ENCODE data around the gene LRRC28.

The LRRC28 gene

GRCh38 chr15:99416191-99417188, 165.2 kb downstream of the LRRC28 start:
- Histone ChIP-seq H3K27me3 (replicated peaks; ENCODE audit: control insufficient read depth, insufficient read depth, low read length) (no peaks in the 10 kb centered on the region), H3K36me3 (ENCODE audit: control insufficient read depth, insufficient read depth, low read length) (no peaks in the 10 kb centered on the region), H3K4me3 (replicated peaks; ENCODE audit: low read depth, low read length) (no peak overlapping the region)
- DNase-seq (ENCODE audit: extremely low read depth, insufficient read length), result no peak
- TF ChIP-seq CTCF (IDR thresholded peaks at IDR 0.05; ENCODE audit: insufficient read depth, low read length, poor library complexity, severe bottlenecking), result no peak

GRCh38 chr15:99421172-99421656, 169.9 kb downstream of the LRRC28 start:
- no peak for DNase-seq (ENCODE audit: extremely low read depth, insufficient read length)
- Histone ChIP-seq H3K27me3 (replicated peaks; ENCODE audit: control insufficient read depth, insufficient read depth, low read length) (no peaks in the 10 kb centered on the region), H3K36me3 (ENCODE audit: control insufficient read depth, insufficient read depth, low read length) (no peaks in the 10 kb centered on the region), H3K4me3 (replicated peaks; ENCODE audit: low read depth, low read length) (no peak overlapping the region)
- TF ChIP-seq CTCF (IDR thresholded peaks at IDR 0.05; ENCODE audit: insufficient read depth, low read length, poor library complexity, severe bottlenecking), result no peak

GRCh38 chr15:99421758-99422157, 170.5 kb downstream of the LRRC28 start:
- no peaks in the 10 kb centered on the region for H3K36me3 ChIP-seq (ENCODE audit: control insufficient read depth, insufficient read depth, low read length)
- no peak for TF ChIP-seq CTCF (IDR thresholded peaks at IDR 0.05; ENCODE audit: insufficient read depth, low read length, poor library complexity, severe bottlenecking)
- DNase-seq (ENCODE audit: extremely low read depth, insufficient read length), result no peak
- H3K27me3 ChIP-seq (replicated peaks; ENCODE audit: control insufficient read depth, insufficient read depth, low read length), result no peaks in the 10 kb centered on the region
- no peak overlapping the region for H3K4me3 ChIP-seq (replicated peaks; ENCODE audit: low read depth, low read length)

- Histone ChIP-seq H3K4me3 (replicated peaks; ENCODE audit: low read depth, low read length) (no peak overlapping the region), H3K27me3 (replicated peaks; ENCODE audit: control insufficient read depth, insufficient read depth, low read length) (no peaks in the 10 kb centered on the region), H3K36me3 (ENCODE audit: control insufficient read depth, insufficient read depth, low read length) (no peaks in the 10 kb centered on the region)
- no peak for TF ChIP-seq CTCF (IDR thresholded peaks at IDR 0.05; ENCODE audit: insufficient read depth, low read length, poor library complexity, severe bottlenecking)
- no peak for DNase-seq (ENCODE audit: extremely low read depth, insufficient read length)
Measured at GRCh38 chr15:99423186-99424130, 172.2 kb downstream of the LRRC28 start.

- Histone ChIP-seq H3K36me3 (ENCODE audit: control insufficient read depth, insufficient read depth, low read length) (no peaks in the 10 kb centered on the region), H3K4me3 (replicated peaks; ENCODE audit: low read depth, low read length) (no peak overlapping the region), H3K27me3 (replicated peaks; ENCODE audit: control insufficient read depth, insufficient read depth, low read length) (no peaks in the 10 kb centered on the region)
- DNase-seq (ENCODE audit: extremely low read depth, insufficient read length), result no peak
- TF ChIP-seq CTCF (IDR thresholded peaks at IDR 0.05; ENCODE audit: insufficient read depth, low read length, poor library complexity, severe bottlenecking), result no peak
Measured at GRCh38 chr15:99424131-99424571, 172.9 kb downstream of the LRRC28 start.

Data from GM06990 (cell line).